ENCODE data around the gene COPS6. TPM values are rescaled to one million over a fixed set of nuclear protein-coding genes. Genes with fewer than 3 reads are reported as not detected.

The COPS6 gene
- total RNA-seq, 1 experiment from 2014 or later = 110 TPM

DNA sequence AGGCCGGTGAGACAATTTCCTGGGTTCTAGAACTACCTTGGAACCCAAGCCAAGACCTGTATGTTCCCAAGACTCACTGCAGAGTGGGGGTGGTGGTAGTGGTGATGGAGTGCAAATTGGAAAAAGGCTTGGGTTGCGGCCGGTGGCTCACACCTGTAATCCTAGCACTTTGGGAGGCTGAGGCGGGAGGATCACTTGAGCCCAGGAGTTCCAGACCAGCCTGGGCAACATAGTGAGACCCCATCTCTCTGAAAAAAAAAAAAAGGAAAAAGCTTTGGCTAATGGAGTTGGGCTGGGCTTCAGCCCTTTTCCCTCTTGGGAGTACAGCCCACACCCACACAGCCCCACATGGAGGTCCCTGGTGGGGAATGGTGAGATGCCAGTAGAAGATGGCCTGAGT is 16.8 kb downstream of the COPS6 start:
- no TSS peak for BruUV-seq (replicated peaks)

DNA sequence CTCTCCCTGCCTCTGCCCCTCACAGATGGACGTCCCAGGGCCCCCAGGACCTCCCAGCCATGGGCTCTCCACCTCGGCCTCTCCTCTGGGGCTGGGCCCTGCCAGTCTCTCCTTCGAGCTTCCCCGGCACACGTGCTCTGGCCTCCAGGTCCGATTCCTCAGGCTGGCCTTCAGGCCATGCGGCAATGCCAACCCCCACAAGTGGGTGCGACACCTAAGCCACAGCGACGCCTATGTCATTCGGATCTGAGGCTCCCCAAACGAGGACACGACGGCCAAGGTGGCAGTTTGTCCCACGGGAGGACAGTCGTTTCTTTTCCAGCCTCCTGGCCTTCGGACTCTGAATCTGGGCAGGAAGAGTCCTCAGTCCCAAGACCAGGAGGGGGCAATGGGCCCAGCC is 17.9 kb downstream of the COPS6 start:
- Mint-ChIP-seq H3K27me3 (ENCODE audit: unreplicated experiment) (no peaks in the 10 kb centered on the region), H3K27ac (ENCODE audit: unreplicated experiment) (no peak overlapping the region), H3K4me1 (ENCODE audit: low read depth, unreplicated experiment) (no peaks in the 10 kb centered on the region), H3K4me3 (ENCODE audit: low read depth, unreplicated experiment) (no peak overlapping the region), H3K36me3 (ENCODE audit: insufficient read depth, unreplicated experiment) (peaks cover 47% of the 10 kb centered on the region), H3K9me3 (ENCODE audit: low read depth, unreplicated experiment) (no peaks in the 10 kb centered on the region)
- DNase-seq = no peak
- BruUV-seq (replicated peaks) = no TSS peak
- intact Hi-C loops (cut with micrococcal nuclease; ENCODE audit: unreplicated experiment) = no loop called here
- CTCF ChIA-PET = interaction anchor here (0.5 kb wide), 1 partner anchor 1722 kb away, joined by 7 read pairs; no protein-coding TSS in a partner anchor
- TF ChIP-seq, protein P1, sequence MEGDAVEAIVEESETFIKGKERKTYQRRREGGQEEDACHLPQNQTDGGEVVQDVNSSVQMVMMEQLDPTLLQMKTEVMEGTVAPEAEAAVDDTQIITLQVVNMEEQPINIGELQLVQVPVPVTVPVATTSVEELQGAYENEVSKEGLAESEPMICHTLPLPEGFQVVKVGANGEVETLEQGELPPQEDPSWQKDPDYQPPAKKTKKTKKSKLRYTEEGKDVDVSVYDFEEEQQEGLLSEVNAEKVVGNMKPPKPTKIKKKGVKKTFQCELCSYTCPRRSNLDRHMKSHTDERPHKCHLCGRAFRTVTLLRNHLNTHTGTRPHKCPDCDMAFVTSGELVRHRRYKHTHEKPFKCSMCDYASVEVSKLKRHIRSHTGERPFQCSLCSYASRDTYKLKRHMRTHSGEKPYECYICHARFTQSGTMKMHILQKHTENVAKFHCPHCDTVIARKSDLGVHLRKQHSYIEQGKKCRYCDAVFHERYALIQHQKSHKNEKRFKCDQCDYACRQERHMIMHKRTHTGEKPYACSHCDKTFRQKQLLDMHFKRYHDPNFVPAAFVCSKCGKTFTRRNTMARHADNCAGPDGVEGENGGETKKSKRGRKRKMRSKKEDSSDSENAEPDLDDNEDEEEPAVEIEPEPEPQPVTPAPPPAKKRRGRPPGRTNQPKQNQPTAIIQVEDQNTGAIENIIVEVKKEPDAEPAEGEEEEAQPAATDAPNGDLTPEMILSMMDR (IDR thresholded peaks at IDR 0.05; ENCODE audit: unreplicated experiment) = no peak

More for the DNA sequence above, 16.8 kb downstream of the COPS6 start:
- Mint-ChIP-seq H3K9me3 (ENCODE audit: low read depth, unreplicated experiment) (no peaks in the 10 kb centered on the region), H3K4me1 (ENCODE audit: low read depth, unreplicated experiment) (no peaks in the 10 kb centered on the region), H3K27me3 (ENCODE audit: unreplicated experiment) (no peaks in the 10 kb centered on the region), H3K4me3 (ENCODE audit: low read depth, unreplicated experiment) (no peak overlapping the region), H3K27ac (ENCODE audit: unreplicated experiment) (no peak overlapping the region), H3K36me3 (ENCODE audit: insufficient read depth, unreplicated experiment) (peaks cover 52% of the 10 kb centered on the region)
- no peak for DNase-seq
- TF ChIP-seq, protein P1 (IDR thresholded peaks at IDR 0.05; ENCODE audit: unreplicated experiment) = no peak
- CTCF ChIA-PET = no interaction called here
- intact Hi-C loops (cut with micrococcal nuclease; ENCODE audit: unreplicated experiment) = no loop called here

DNA sequence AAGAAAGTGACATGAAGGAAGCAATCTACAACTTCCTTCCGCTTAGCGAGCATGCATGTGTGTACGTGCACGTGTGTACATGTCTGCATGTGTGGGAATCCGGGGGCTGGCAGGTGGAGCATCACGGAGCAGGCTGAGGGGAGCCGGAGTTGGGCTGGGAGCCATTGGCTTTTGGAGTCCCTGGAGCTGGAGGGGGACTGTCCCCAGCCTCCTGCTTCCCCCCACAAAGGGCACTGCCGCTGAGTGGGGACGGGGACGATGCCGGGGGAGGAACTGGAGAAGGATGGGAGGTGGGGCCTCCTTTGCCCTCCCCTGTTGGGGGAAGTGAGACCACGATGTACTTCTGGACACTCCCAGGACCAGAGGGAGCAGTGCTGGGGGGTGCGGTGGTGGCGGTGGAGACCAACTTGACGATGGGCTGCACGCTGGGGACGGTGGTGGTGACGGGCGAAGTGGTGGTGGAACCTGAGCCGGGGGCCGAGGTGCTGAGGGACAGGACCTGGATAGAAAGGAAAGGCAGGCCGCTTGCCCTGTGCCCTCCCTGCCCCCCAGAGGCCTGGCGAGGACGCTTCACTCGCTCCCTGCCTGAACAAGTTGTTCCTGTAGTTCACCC is 18.5 kb downstream of the COPS6 start:
- peaks cover 42% of the 10 kb centered on the region for H3K36me3 Mint-ChIP-seq (ENCODE audit: insufficient read depth, unreplicated experiment)
- H3K27me3 Mint-ChIP-seq (ENCODE audit: unreplicated experiment) = no peaks in the 10 kb centered on the region
- H3K9me3 Mint-ChIP-seq (ENCODE audit: low read depth, unreplicated experiment) = no peaks in the 10 kb centered on the region
- H3K4me1 Mint-ChIP-seq (ENCODE audit: low read depth, unreplicated experiment) = no peaks in the 10 kb centered on the region
- CTCF ChIA-PET = no interaction called here
- DNase-seq = no peak
- TSS peak; percentile 66 for BruUV-seq (replicated peaks)
- no peak overlapping the region for H3K27ac Mint-ChIP-seq (ENCODE audit: unreplicated experiment)
- TF ChIP-seq, protein P1 (IDR thresholded peaks at IDR 0.05; ENCODE audit: unreplicated experiment) = no peak
- H3K4me3 Mint-ChIP-seq (ENCODE audit: low read depth, unreplicated experiment) = no peak overlapping the region
- intact Hi-C loops (cut with micrococcal nuclease; ENCODE audit: unreplicated experiment) = no loop called here

DNA sequence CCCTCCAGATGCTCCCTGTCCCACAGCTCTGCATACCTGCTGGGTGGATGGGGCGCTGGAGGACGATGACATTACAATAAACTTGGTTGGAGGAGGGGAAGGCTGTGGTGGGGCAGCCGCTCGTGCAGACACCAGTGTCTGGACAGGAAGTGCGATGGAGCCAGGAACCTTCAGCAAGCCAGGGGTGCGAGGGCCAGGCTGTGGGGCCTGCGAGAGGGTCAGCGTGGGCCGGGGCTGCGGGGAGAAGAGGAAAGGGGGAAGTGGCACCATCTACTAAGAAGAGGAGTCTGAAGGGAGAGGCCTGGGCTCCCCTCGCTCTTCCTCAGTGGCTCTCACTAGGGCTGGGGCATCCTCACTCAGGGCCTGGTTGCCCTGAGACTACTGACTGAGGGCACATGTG is 19.1 kb downstream of the COPS6 start:
- no peaks in the 10 kb centered on the region for H3K9me3 Mint-ChIP-seq (ENCODE audit: low read depth, unreplicated experiment)
- intact Hi-C loops (cut with micrococcal nuclease; ENCODE audit: unreplicated experiment) = no loop called here
- H3K36me3 Mint-ChIP-seq (ENCODE audit: insufficient read depth, unreplicated experiment) = peaks cover 35% of the 10 kb centered on the region
- no peak overlapping the region for H3K27ac Mint-ChIP-seq (ENCODE audit: unreplicated experiment)
- no peak for DNase-seq
- CTCF ChIA-PET = no interaction called here
- no peaks in the 10 kb centered on the region for H3K27me3 Mint-ChIP-seq (ENCODE audit: unreplicated experiment)
- TF ChIP-seq, protein P1 (IDR thresholded peaks at IDR 0.05; ENCODE audit: unreplicated experiment) = no peak
- no TSS peak for BruUV-seq (replicated peaks)
- no peak overlapping the region for H3K4me3 Mint-ChIP-seq (ENCODE audit: low read depth, unreplicated experiment)
- no peaks in the 10 kb centered on the region for H3K4me1 Mint-ChIP-seq (ENCODE audit: low read depth, unreplicated experiment)
